HG02938 (cell line): ENCODE measurements around the gene ZBTB8OS.
"Not testable (repeated sequence)": the region's sequence is repeated elsewhere in the genome, so short reads cannot be mapped to it uniquely, and the experiment has no call there.

ENCODE experiments used
- ATAC-seq: cut with Tn5 transposase; IDR thresholded peaks from one replicate; pipeline ENCODE4 v1.9.1; 2021; ENCODE audit warnings: mild to moderate bottlenecking, moderate library complexity; ENCODE audit not compliant: unreplicated experiment

ZBTB8OS gene

DNA sequence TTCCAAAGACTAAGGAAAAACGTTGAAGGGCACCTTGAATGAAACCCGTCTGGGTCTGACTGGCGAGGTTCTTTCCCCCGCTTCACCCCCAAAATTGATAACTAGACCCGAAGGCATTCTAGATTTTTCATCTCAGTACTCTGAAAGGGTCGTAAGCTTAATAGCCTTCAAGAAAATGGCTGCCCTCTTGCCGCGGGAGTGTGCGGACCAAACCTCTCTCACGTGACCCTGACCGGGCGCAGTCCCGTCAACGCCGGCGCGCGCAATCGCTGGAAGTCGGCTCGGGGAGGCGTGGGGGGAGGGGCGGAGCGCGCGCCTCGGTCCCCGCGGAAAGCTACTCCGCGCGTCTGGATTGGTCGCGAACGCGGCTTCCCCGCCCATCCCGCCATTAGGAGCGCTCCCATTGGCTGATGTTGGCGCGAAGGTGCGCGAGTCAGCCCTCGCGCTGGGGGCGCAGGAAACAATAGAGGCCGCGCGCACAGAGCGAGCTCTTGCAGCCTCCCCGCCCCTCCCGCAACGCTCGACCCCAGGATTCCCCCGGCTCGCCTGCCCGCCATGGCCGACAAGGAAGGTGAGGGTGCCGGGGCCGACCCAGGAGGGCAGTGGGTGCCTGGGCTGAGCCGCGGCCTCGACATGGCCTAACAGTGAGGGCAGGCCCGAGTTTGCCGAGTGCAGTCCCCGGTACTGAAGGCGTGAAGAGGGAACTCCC, 556 bp upstream of the ZBTB8OS start, which contains the start of gene RBBP4:
Gene RBBP4 (plus strand): TSS at position 457 of the 709 bp plus-strand sequence. CDS start 99 bp downstream, at position 556.
- ATAC-seq = peak; percentile 81

DNA sequence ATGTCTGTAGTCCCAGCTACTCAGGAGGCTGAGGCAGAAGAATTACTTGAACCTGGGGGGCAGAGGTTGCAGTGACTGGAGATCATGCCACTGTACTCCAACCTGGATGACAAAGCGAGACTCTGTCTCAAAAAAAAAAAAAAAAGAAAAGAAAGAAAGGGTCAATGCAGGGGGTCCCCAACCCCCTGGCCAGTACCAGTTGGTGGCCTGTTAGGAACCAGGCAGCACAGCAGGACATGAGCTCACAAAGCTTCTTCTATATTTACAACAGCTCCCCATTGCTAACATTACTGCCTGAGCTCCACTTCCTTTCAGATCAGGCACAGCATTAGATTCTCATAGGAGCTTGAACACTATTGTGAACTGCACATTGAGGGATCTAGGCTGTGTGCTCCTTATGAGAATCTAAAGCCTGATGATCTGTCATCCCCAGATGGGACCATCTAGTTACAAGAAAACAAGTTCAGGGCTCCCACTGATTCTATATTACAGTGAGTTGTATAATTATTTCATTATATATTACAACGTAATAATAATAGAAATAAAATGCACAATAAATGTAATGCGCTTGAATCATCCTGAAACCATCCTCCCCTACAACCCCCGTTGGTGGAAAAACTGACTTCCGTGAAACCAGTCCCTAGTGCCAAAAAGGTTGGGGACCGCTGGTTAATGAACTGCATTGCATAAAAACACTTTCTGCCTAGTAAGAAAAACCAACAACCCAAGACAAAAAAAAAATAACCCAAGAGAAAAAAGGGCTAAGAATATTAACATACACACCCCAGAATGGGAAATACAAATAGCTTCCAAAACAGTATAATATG, 2.8 kb downstream of the ZBTB8OS start:
- no peak for ATAC-seq

DNA sequence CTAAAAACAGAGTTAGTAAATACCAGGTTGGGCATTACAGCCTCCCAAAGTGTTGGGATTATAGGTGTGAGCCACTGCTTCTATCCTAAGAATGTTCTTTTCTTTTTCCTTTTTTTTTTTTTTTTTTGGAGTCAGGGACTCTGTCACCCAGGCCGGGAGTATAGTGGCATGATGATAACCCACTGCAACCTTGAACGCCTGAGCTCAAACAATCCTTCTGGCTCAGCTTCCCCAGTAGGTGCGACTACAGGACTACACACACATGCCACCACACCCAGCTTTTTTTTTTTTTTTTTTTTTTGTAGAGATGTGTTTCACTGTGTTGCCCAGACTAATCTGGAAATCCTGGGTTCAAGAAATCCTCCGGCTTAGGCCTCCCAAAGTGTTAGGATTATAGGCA, 5.9 kb downstream of the ZBTB8OS start:
- no peak for ATAC-seq

- not testable (repeated sequence) for ATAC-seq
Measured at GRCh38 chr1:32642292-32642827, 8.0 kb downstream of the ZBTB8OS start.

GRCh38 chr1:32639489-32640075, 10.8 kb downstream of the ZBTB8OS start:
- ATAC-seq = no peak

GRCh38 chr1:32636914-32637645, 13.3 kb downstream of the ZBTB8OS start:
- ATAC-seq = no peak

DNA sequence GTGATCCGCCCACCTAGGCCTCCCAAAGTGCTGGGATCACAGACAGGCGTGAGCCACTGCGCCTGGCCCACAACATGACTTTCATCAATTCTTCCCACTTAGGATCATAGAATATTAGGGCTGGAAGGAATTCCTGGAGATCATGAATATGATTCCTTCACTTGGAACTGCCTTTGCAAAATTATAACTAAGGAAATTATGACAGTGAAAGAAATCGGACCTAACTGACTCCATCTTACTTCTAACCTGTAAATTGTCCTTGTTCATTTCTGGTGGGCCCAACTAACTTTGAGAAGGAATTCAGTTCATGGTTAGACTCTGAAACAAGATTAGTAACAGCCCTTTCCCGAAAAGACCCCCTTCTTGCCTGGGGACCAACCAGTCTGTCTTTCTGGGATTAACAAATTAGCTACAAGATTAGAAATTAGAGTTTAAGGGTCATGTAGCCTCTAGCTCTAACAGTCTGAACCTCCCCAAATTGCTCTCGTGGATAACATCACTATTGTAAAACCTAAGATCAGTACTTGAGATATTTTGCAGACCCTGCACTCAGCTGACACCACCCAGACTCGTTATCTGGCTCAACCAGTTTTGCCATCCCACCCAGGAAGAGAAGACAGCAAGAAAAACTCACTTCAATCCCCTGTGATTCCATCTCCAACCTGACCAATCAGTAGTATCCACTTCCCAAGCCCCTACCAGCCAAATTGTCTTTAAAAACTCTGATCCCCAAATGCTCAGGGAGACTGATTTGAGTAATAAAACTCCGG, 14.7 kb downstream of the ZBTB8OS start:
- ATAC-seq = no peak

- no peak for ATAC-seq
Measured at GRCh38 chr1:32632829-32633228, 17.5 kb downstream of the ZBTB8OS start.

GRCh38 chr1:32630173-32630572, 20.2 kb downstream of the ZBTB8OS start:
- not testable (repeated sequence) for ATAC-seq

- peak; percentile 51 for ATAC-seq
Measured at GRCh38 chr1:32627596-32628162, 22.7 kb downstream of the ZBTB8OS start.

DNA sequence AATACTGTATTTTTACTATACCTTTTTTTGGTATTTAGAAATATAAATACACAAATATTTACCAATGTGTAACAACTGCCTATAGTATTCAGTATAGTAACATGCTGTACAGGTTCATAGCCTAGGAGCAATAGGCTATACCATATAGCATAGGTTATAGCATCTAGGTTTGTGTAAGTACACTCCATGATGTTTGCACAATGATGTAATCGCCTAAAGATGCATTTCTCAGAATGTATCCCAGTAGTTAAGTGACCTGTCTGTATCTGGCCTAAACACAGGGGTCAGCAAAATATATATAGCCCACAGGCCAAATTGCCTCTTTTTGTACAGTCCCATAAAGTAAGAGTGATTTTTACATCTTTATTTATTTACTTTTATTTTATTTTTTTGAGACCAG, 24.2 kb downstream of the ZBTB8OS start:
- no peak for ATAC-seq

- no peak for ATAC-seq
Measured at GRCh38 chr1:32623775-32624174, 26.6 kb downstream of the ZBTB8OS start.

DNA sequence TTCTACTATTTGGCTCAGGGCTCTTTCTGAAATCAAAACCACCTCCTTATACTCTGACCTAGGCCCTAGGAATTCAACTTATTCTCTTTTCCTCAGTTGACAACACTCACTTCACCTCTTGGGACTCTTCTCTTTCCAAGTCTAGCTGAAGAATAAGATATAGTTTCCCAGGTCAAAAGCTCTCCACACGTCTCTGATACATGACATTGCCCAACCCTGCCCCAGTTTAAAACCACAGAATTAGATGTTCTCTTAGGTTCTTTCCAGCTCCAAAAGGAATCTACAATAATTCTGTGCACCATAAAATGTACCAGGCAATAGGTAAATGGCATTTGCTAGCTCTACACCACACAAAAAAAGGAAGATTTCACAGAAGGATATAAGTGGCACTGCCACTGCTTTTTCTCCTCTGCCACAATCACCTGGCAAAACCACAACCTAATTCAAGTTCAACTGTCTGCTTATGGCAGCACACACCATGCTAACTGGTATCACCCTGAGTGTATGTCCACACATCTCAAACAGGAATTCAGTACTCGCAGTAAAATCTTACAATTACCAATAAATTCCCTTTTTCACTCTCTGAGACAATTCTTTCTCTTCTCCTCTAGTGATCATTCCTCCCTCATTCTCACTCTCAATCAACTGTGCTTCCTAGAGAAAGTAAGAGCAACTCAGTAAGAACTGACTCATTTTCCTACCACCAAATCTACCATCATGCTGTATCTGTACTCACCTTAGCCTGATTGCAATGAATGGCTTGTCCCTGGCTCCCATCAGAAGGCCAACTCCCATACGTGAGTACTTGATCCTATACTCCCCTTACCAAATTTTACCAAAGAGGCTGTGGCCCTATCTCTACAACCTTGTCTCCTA, 27.3 kb downstream of the ZBTB8OS start:
- ATAC-seq = no peak

DNA sequence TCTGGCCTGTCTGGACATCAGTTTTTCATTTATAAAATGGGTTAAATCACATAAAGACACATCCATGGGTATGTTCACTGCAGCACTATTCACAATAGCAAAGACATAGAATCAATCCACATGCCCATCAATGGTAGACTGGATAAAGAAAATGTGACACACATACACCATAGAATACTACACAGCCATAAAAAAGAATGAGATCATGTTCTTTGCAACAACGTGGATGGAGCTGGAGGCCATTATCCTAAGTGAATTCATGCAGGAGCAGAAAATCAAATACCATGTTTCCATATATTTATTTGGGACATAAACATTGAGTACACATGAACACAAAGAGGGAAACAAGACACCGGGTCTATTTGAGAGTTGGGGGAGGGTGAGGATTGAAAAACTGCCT, 28.1 kb downstream of the ZBTB8OS start:
- ATAC-seq = no peak

- ATAC-seq = peak; percentile 65
Measured at GRCh38 chr1:32619701-32620485, 30.5 kb downstream of the ZBTB8OS start.

GRCh38 chr1:32618673-32619221, 31.6 kb downstream of the ZBTB8OS start:
- no peak for ATAC-seq

GRCh38 chr1:32613472-32613871, 36.9 kb downstream of the ZBTB8OS start:
- no peak for ATAC-seq
